Suprapubic skin (tissue), 4 donors: ENCODE data around the gene SMAP2.

ENCODE experiments used
- EP300 ChIP-seq: sonication (generic); formaldehyde crosslinking; IDR thresholded peaks from one replicate; pipeline ENCODE4 v1.6.1; 2017; ENCODE audit warnings: antibody characterized with exemption
- POLR2A ChIP-seq, 2 donors: fragments of 450-650 bp; IDR thresholded peaks; one replicate each; pipeline ENCODE4 v1.6.1; 2017; ENCODE audit warnings: antibody characterized with exemption in 2 of 2, mild to moderate bottlenecking in 2 of 2, moderate library complexity in 2 of 2
- POLR2AphosphoS5 ChIP-seq, 3 donors: sonication (generic); formaldehyde crosslinking; IDR thresholded peaks; one replicate each; pipeline ENCODE4 v1.6.1; 2017; ENCODE audit warnings: antibody characterized with exemption in 3 of 3
- TF ChIP-seq, protein P1 (sequence below), 2 donors: fragments of 200-600 bp in 1 of 2; fragments of 450-650 bp in 1 of 2; sonication (generic) in 1 of 2; IDR thresholded peaks; one replicate each; pipeline ENCODE4 v1.5.1; 2016 to 2019; ENCODE audit warnings: antibody characterized with exemption in 2 of 2, mild to moderate bottlenecking in 1 of 2, moderate library complexity in 1 of 2

- TF ChIP-seq POLR2AphosphoS5 (IDR thresholded peaks at IDR 0.05) (no peak), EP300 (no peak), POLR2A (IDR thresholded peaks at IDR 0.05) (no peak)
- TF ChIP-seq, protein P1, sequence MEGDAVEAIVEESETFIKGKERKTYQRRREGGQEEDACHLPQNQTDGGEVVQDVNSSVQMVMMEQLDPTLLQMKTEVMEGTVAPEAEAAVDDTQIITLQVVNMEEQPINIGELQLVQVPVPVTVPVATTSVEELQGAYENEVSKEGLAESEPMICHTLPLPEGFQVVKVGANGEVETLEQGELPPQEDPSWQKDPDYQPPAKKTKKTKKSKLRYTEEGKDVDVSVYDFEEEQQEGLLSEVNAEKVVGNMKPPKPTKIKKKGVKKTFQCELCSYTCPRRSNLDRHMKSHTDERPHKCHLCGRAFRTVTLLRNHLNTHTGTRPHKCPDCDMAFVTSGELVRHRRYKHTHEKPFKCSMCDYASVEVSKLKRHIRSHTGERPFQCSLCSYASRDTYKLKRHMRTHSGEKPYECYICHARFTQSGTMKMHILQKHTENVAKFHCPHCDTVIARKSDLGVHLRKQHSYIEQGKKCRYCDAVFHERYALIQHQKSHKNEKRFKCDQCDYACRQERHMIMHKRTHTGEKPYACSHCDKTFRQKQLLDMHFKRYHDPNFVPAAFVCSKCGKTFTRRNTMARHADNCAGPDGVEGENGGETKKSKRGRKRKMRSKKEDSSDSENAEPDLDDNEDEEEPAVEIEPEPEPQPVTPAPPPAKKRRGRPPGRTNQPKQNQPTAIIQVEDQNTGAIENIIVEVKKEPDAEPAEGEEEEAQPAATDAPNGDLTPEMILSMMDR (IDR thresholded peaks at IDR 0.05) = no peak
These were observed 23.1 kb upstream of the SMAP2 start for GRCh38 chr1:40350391-40350790.
